HG03060 (cell line): ENCODE results near the gene RELA.
"Not testable (repeated sequence)": the region's sequence is repeated elsewhere in the genome, so short reads cannot be mapped to it uniquely, and the experiment has no call there.

ENCODE experiments used
- ATAC-seq: cut with Tn5 transposase; IDR thresholded peaks from one replicate; pipeline ENCODE4 v1.9.1; 2021; ENCODE audit warnings: low read depth, moderate number of reproducible peaks; ENCODE audit not compliant: unreplicated experiment

Gene RELA

GRCh38 chr11:65672982-65673381 lies 10.3 kb upstream of the RELA start:
- ATAC-seq = no peak

- ATAC-seq = no peak
These were observed 9.6 kb upstream of the RELA start for GRCh38 chr11:65672180-65672860.

GRCh38 chr11:65663639-65664200 lies 1.0 kb upstream of the RELA start:
- ATAC-seq = no peak

GRCh38 chr11:65662247-65662798 lies 393 bp downstream of the RELA start:
- no peak for ATAC-seq

- no peak for ATAC-seq
These were observed 993 bp downstream of the RELA start for GRCh38 chr11:65661599-65662246.

- ATAC-seq = not testable (repeated sequence)
These were observed 1.8 kb downstream of the RELA start for GRCh38 chr11:65660908-65661307.

GRCh38 chr11:65660038-65660437 lies 2.7 kb downstream of the RELA start:
- ATAC-seq = no peak

- ATAC-seq = no peak
These were observed 4.3 kb downstream of the RELA start for GRCh38 chr11:65658174-65659021.

- no peak for ATAC-seq
These were observed 5.3 kb downstream of the RELA start for GRCh38 chr11:65657426-65657825.

GRCh38 chr11:65655570-65656332 lies 7.0 kb downstream of the RELA start:
- no peak for ATAC-seq

GRCh38 chr11:65654375-65655349 lies 8.1 kb downstream of the RELA start:
- no peak for ATAC-seq

- ATAC-seq = no peak
These were observed 9.2 kb downstream of the RELA start for GRCh38 chr11:65653229-65654225.

- ATAC-seq = peak; percentile 51
These were observed 10.0 kb downstream of the RELA start for GRCh38 chr11:65652511-65653228.

- peak; percentile 21 for ATAC-seq
These were observed 10.9 kb downstream of the RELA start for GRCh38 chr11:65651589-65652510.

- no peak for ATAC-seq
These were observed 11.5 kb downstream of the RELA start for GRCh38 chr11:65651339-65651588.
